Measurements from ENCODE around the gene EPHA6.

EPHA6 gene

GRCh38 chr3:97793420-97794019 is 979.1 kb downstream of the EPHA6 start:
- TF ChIP-seq EZH2 (IDR thresholded peaks at IDR 0.05; ENCODE audit: borderline replicate concordance, low read length), result no peak
- TF ChIP-seq, protein P1, sequence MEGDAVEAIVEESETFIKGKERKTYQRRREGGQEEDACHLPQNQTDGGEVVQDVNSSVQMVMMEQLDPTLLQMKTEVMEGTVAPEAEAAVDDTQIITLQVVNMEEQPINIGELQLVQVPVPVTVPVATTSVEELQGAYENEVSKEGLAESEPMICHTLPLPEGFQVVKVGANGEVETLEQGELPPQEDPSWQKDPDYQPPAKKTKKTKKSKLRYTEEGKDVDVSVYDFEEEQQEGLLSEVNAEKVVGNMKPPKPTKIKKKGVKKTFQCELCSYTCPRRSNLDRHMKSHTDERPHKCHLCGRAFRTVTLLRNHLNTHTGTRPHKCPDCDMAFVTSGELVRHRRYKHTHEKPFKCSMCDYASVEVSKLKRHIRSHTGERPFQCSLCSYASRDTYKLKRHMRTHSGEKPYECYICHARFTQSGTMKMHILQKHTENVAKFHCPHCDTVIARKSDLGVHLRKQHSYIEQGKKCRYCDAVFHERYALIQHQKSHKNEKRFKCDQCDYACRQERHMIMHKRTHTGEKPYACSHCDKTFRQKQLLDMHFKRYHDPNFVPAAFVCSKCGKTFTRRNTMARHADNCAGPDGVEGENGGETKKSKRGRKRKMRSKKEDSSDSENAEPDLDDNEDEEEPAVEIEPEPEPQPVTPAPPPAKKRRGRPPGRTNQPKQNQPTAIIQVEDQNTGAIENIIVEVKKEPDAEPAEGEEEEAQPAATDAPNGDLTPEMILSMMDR (IDR thresholded peaks at IDR 0.05; ENCODE audit: low read length), result peak; percentile 83
- Histone ChIP-seq H2AFZ (ENCODE audit: low read length) (no peak overlapping the region), H3K27me3 (ENCODE audit: insufficient read depth, low read length) (no peaks in the 10 kb centered on the region), H3K9me3 (ENCODE audit: low read length) (no peaks in the 10 kb centered on the region), H3K36me3 (ENCODE audit: insufficient read depth, low read length) (no peaks in the 10 kb centered on the region), H3K4me1 (ENCODE audit: insufficient read depth, low read length, severe bottlenecking) (no peaks in the 10 kb centered on the region), H3F3A (ENCODE audit: insufficient read depth, low read length) (no peaks in the 10 kb centered on the region), H3K79me2 (ENCODE audit: insufficient read depth, low read length) (no peaks in the 10 kb centered on the region), H3K9ac (ENCODE audit: low read length) (no peak overlapping the region), H3K27ac (ENCODE audit: low read depth, low read length, poor library complexity, severe bottlenecking) (no peak overlapping the region), H3K9me2 (ENCODE audit: low read depth, low read length) (no peaks in the 10 kb centered on the region), H4K20me1 (ENCODE audit: insufficient read depth, low read length) (no peaks in the 10 kb centered on the region), H3K4me3 (ENCODE audit: low read depth, low read length, poor library complexity, severe bottlenecking) (no peak overlapping the region), H3K4me2 (ENCODE audit: low read length) (no peak overlapping the region)

DNA sequence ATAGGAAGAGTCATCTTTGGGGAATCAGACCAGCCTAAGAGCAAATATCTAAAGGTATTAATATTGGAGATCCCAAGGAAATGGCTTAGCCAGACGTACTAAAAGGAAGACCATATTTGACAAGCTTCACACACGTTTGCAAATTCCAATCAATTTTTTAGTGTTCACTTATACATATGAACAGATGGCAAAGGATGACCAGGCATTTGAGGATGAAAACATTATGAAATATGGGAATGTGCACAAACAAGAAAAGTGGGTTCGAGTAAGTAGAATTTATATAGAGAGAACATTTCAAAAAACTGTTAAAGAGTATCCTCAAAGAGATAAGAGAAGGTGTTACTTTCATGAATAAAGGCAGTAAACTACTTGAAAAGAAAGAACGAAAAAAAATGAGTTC is 981.6 kb downstream of the EPHA6 start:
- Histone ChIP-seq H2AFZ (ENCODE audit: low read length) (no peak overlapping the region), H3K9me2 (ENCODE audit: low read depth, low read length) (no peaks in the 10 kb centered on the region), H3K4me1 (ENCODE audit: insufficient read depth, low read length, severe bottlenecking) (no peaks in the 10 kb centered on the region), H3K27ac (ENCODE audit: low read depth, low read length, poor library complexity, severe bottlenecking) (no peak overlapping the region), H3K36me3 (ENCODE audit: insufficient read depth, low read length) (no peaks in the 10 kb centered on the region), H3K27me3 (ENCODE audit: insufficient read depth, low read length) (no peaks in the 10 kb centered on the region), H3K9me3 (ENCODE audit: low read length) (no peaks in the 10 kb centered on the region), H3K4me3 (ENCODE audit: low read depth, low read length, poor library complexity, severe bottlenecking) (no peak overlapping the region), H3K4me2 (ENCODE audit: low read length) (no peak overlapping the region), H3F3A (ENCODE audit: insufficient read depth, low read length) (no peaks in the 10 kb centered on the region), H4K20me1 (ENCODE audit: insufficient read depth, low read length) (no peaks in the 10 kb centered on the region), H3K9ac (ENCODE audit: low read length) (no peak overlapping the region), H3K79me2 (ENCODE audit: insufficient read depth, low read length) (no peaks in the 10 kb centered on the region)
- no peak for TF ChIP-seq EZH2 (IDR thresholded peaks at IDR 0.05; ENCODE audit: borderline replicate concordance, low read length)
- TF ChIP-seq, protein P1 (IDR thresholded peaks at IDR 0.05; ENCODE audit: low read length), result no peak

All from OCI-LY1 (cell line).